GM23248 (cell line): ENCODE data around the gene ADK.

Experiments used
- EZH2 ChIP-seq: fragments of 200-600 bp; sonication (generic); IDR thresholded peaks from 2 replicates; pipeline ENCODE4 v1.6.1; 2018; ENCODE audit warnings: antibody characterized with exemption, mild to moderate bottlenecking; ENCODE audit not compliant: insufficient read depth, poor library complexity, severe bottlenecking
- EZH2phosphoT487 ChIP-seq: fragments of 200-600 bp; sonication (generic); IDR thresholded peaks from 2 replicates; pipeline ENCODE4 v1.6.1; 2018; ENCODE audit warnings: antibody characterized with exemption, moderate library complexity, mild to moderate bottlenecking, low read depth; ENCODE audit not compliant: insufficient read depth

DNA sequence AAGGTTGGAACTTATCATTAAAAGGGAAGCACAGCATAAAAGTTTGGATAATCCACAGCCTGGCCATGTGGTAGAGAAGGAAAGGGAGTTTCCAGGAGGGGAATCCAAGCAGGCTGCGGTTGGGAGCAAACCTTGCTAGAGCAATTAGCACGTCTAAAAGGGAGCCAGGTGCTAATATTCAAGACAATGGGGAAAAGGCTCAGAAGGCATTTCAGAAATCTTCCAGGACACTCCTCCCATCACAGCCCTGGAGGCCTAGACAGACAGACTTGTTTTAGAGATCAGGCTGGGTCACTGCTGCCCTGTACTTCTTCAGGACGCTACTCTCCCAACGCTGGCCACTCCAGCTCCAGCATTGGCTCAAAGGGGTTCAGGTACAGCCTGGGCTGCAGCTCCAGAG is 579.2 kb downstream of the ADK start:
- TF ChIP-seq EZH2 (no peak), EZH2phosphoT487 (no peak)
